ENCODE data around the gene ACADM.

DNA sequence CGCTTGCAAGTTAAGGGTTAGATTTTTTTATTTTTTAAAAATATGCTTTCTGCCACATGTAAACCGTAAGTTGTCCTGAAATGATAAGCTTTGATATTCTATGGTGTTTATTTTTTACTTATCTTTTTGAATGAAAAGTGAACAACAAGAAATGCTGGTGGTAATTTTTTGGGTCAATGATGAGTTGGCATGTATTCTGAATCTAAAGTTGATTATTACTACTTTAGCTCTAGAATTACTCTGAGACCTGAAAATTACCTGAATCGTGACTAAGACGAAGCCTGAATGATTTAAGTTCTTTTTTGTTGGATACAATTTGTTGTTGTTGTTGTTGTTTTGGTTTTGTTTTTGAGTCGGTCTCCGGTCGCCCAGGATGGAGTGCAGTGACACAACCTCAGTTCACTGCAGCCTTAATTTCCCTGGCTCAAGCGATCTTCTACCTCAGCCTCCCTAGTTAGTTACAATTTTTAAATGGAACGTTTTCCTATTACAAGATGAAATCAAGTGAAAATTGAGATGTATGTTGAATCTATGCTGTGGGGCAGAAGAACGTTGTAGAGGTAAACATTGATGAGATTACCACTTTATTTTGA, 62.5 kb downstream of the ACADM start:
- no peak for TF ChIP-seq EZH2phosphoT487 (IDR thresholded peaks at IDR 0.05; ENCODE audit: borderline replicate concordance, low read depth)
- no peak for TF ChIP-seq CTCF (IDR thresholded peaks at IDR 0.05)
- TF ChIP-seq FOXM1 (IDR thresholded peaks at IDR 0.05; ENCODE audit: low read depth) = no peak
- TF ChIP-seq POLR2AphosphoS5 (IDR thresholded peaks at IDR 0.05; ENCODE audit: low read depth, low read length) = no peak
- TF ChIP-seq MXI1 (IDR thresholded peaks at IDR 0.05; ENCODE audit: low read depth, low read length) = no peak
- no peak for TF ChIP-seq NRF1 (IDR thresholded peaks at IDR 0.05; ENCODE audit: low read depth, low read length)
- no peak for TF ChIP-seq EP300 (IDR thresholded peaks at IDR 0.05; ENCODE audit: borderline replicate concordance in 1 of 2, low read depth in 1 of 2, low read length in 1 of 2)
- TF ChIP-seq CHD2 (IDR thresholded peaks at IDR 0.05; ENCODE audit: low read length, partially characterized antibody) = no peak
- TF ChIP-seq, protein P1, sequence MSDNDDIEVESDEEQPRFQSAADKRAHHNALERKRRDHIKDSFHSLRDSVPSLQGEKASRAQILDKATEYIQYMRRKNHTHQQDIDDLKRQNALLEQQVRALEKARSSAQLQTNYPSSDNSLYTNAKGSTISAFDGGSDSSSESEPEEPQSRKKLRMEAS (IDR thresholded peaks at IDR 0.05; ENCODE audit: low read depth) = no peak
- TF ChIP-seq TAF1 (IDR thresholded peaks at IDR 0.05; ENCODE audit: borderline replicate concordance, low read depth, low read length) = no peak
